Measurements from ENCODE around the gene CLIP2.

CLIP2 gene

DNA sequence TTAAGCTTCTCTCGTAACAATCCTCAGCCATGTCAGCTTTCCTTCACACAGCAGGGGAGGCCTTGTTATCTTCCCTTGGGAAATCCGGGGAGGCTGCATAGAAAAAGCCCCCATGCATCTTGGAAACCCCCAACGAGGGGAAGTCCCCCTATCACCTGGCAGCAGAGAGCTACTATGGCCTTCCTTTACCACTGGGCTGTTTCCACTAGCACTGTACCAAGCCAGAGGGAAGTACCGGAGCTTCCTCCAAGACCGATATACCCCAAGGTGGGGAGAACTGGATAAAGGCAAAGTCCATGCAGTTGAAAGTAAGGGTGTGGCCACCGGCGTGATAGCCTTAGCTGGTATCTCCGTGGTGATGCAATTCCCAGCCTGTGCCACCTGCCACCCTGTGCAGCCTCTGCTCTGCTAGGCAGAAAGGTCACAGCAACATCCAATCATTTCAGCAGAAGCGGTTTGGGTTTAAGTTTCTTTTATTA is 4.4 kb upstream of the CLIP2 start:
- ChIA-PET POLR2A (no interaction called here), CTCF (interaction anchor here (2.6 kb wide), 1 partner anchor 9 kb away, joined by 24 read pairs; no protein-coding TSS in a partner anchor)
- TF ChIP-seq NFRKB (IDR thresholded peaks at IDR 0.05) (no peak), LEF1 (IDR thresholded peaks at IDR 0.05; ENCODE audit: borderline replicate concordance) (no peak), ELF4 (IDR thresholded peaks at IDR 0.05) (no peak), L3MBTL2 (conservative IDR thresholded peaks at IDR 0.05) (no peak), HDGF (IDR thresholded peaks at IDR 0.05; ENCODE audit: borderline replicate concordance) (no peak), CTBP1 (IDR thresholded peaks at IDR 0.05; ENCODE audit: borderline replicate concordance) (no peak), FOXM1 (IDR thresholded peaks at IDR 0.05; ENCODE audit: borderline replicate concordance) (no peak), BHLHE40 (IDR thresholded peaks at IDR 0.05; ENCODE audit: borderline replicate concordance) (no peak), ZNF384 (IDR thresholded peaks at IDR 0.05) (no peak), TARDBP (IDR thresholded peaks at IDR 0.05) (no peak)
- no peak for DNase-seq (ENCODE audit: extremely low spot score)

DNA sequence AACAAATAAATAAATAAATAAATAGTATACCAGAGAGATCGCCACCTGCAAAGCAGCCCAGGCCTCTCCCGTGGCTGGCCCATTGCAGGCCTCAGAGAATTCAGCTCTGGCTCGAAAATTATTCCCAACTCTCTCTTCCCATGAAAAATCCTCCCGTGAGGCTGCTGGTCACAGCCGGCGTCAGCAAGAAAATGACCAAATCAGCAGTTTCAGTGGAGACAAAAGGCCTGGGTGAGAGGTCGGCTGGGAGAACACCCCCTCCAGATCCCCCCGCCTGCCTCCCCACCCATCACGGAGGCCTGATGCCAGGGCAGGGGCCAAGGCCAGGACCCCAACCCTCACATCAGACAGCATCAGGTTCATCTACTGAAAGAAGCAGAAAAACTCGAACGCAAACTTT is 3.1 kb upstream of the CLIP2 start:
- no peak for TF ChIP-seq FOXM1 (IDR thresholded peaks at IDR 0.05; ENCODE audit: borderline replicate concordance)
- no peak for TF ChIP-seq HDGF (IDR thresholded peaks at IDR 0.05; ENCODE audit: borderline replicate concordance)
- no peak for TF ChIP-seq L3MBTL2 (conservative IDR thresholded peaks at IDR 0.05)
- TF ChIP-seq TARDBP (IDR thresholded peaks at IDR 0.05), result no peak
- TF ChIP-seq FOXA1 (IDR thresholded peaks at IDR 0.05), result no peak
- TF ChIP-seq BHLHE40 (IDR thresholded peaks at IDR 0.05; ENCODE audit: borderline replicate concordance), result no peak
- DNase-seq (ENCODE audit: extremely low spot score), result no peak
- POLR2A ChIA-PET, result no interaction called here
- CTCF ChIA-PET, result no interaction called here

DNA sequence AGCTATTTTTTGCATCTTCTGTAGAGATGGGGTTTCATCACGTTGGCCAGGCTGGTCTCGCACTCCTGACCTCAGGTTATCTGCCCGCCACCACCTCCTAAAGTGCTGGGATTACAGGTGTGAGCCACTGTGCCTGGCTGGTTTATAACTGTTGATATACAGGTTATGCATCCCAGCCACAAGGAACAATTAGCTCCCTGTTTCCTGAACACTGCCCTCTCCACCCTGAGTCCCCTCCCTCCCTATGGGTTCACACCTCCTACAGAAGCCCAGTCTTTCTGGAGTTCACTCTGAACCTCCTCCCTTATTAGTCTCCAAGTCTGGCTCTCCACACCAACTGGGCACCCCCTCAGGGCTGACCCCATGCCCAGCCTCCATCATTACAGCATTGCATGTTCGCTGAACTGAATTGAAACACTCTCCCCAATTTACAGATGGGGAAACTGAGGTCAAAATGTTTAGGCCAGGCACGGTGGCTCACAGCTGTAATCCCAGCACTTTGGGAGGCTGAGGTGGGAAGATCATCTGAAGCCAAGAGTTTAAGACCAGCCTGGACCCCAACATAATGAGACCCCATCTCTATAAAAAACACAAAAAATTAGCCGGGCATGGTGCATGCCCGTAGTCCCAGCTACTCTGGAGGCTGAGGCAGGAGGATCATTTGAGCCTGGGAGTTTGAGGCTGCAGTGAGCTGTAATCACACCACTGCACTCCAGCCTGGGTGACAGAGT is 1.7 kb upstream of the CLIP2 start:
- CTCF ChIA-PET, result interaction anchor here (0.6 to 1.6 kb wide), 5 partner anchors 8 to 113 kb away, joined by 3 to 7 read pairs (median 3); no protein-coding TSS in a partner anchor
- no peak for DNase-seq (ENCODE audit: extremely low spot score)
- POLR2A ChIA-PET, result interaction anchor here (1.4 to 1.6 kb wide), 2 partner anchors 18 to 33 kb away, joined by 4 read pairs; no protein-coding TSS in a partner anchor
- TF ChIP-seq ARNT (IDR thresholded peaks at IDR 0.05) (no peak), FOXM1 (IDR thresholded peaks at IDR 0.05; ENCODE audit: borderline replicate concordance) (no peak), TARDBP (IDR thresholded peaks at IDR 0.05) (no peak), HDGF (IDR thresholded peaks at IDR 0.05; ENCODE audit: borderline replicate concordance) (no peak)

DNA sequence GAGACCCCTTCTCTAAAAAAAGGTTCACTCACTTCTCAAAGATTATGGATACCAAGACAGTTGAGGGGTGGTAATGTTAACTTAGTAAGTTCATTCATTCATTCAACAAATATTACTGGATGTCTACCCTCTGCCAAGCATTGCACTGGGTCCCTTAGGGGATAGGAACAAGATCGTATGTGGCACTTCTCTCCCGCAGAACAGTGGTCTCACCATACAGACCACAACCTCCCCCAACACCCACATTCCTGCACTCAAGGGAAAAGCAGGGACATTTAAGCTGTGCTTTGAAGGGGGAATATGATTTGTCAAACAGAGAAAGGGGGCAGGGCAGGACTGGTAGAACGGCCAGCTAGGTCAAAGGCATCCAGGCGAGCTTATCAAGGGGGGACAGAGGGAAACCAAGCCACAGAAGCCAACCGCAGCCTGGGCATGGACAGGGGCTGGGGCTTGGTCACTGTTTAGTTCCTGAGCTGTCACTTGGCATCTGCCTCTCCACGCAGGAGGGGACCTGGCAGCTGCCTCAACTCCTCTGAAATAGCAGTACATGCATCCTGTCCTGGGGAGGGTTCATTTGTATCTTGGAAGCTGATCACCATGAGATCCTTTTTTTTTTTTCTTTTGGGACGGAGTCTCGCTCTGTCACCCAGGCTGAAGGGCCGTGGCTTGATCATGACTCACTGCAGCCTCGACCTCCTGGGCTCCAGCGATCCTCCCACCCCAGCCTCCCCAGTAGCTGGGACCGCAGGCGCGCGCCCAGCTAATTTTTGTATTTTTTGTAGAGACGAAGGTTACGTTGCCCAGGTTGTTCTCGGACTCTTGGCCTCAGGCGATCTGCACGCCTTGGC is 949 bp upstream of the CLIP2 start:
- TF ChIP-seq, protein P1, sequence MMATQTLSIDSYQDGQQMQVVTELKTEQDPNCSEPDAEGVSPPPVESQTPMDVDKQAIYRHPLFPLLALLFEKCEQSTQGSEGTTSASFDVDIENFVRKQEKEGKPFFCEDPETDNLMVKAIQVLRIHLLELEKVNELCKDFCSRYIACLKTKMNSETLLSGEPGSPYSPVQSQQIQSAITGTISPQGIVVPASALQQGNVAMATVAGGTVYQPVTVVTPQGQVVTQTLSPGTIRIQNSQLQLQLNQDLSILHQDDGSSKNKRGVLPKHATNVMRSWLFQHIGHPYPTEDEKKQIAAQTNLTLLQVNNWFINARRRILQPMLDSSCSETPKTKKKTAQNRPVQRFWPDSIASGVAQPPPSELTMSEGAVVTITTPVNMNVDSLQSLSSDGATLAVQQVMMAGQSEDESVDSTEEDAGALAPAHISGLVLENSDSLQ (IDR thresholded peaks at IDR 0.05), result no peak
- TF ChIP-seq FOXA1 (IDR thresholded peaks at IDR 0.05) (no peak), CTBP1 (IDR thresholded peaks at IDR 0.05; ENCODE audit: borderline replicate concordance) (no peak), ARNT (IDR thresholded peaks at IDR 0.05) (no peak), TARDBP (IDR thresholded peaks at IDR 0.05) (no peak), BHLHE40 (IDR thresholded peaks at IDR 0.05; ENCODE audit: borderline replicate concordance) (no peak), ZNF384 (IDR thresholded peaks at IDR 0.05) (no peak), NFRKB (IDR thresholded peaks at IDR 0.05) (no peak), SP1 (IDR thresholded peaks at IDR 0.05) (no peak), FOXM1 (IDR thresholded peaks at IDR 0.05; ENCODE audit: borderline replicate concordance) (no peak), LEF1 (IDR thresholded peaks at IDR 0.05; ENCODE audit: borderline replicate concordance) (no peak), SUZ12 (IDR thresholded peaks at IDR 0.05) (no peak), FOXK2 (IDR thresholded peaks at IDR 0.05) (no peak), ELF4 (IDR thresholded peaks at IDR 0.05) (no peak), HDGF (IDR thresholded peaks at IDR 0.05; ENCODE audit: borderline replicate concordance) (no peak), L3MBTL2 (conservative IDR thresholded peaks at IDR 0.05) (no peak)
- ChIA-PET CTCF (interaction anchor here (0.6 to 1.6 kb wide), 5 partner anchors 9 to 113 kb away, joined by 3 to 7 read pairs (median 3); no protein-coding TSS in a partner anchor), POLR2A (interaction anchor here (1.0 to 1.6 kb wide), 2 partner anchors 18 to 20 kb away, joined by 4 to 5 read pairs; no protein-coding TSS in a partner anchor)
- DNase-seq (ENCODE audit: extremely low spot score), result no peak

DNA sequence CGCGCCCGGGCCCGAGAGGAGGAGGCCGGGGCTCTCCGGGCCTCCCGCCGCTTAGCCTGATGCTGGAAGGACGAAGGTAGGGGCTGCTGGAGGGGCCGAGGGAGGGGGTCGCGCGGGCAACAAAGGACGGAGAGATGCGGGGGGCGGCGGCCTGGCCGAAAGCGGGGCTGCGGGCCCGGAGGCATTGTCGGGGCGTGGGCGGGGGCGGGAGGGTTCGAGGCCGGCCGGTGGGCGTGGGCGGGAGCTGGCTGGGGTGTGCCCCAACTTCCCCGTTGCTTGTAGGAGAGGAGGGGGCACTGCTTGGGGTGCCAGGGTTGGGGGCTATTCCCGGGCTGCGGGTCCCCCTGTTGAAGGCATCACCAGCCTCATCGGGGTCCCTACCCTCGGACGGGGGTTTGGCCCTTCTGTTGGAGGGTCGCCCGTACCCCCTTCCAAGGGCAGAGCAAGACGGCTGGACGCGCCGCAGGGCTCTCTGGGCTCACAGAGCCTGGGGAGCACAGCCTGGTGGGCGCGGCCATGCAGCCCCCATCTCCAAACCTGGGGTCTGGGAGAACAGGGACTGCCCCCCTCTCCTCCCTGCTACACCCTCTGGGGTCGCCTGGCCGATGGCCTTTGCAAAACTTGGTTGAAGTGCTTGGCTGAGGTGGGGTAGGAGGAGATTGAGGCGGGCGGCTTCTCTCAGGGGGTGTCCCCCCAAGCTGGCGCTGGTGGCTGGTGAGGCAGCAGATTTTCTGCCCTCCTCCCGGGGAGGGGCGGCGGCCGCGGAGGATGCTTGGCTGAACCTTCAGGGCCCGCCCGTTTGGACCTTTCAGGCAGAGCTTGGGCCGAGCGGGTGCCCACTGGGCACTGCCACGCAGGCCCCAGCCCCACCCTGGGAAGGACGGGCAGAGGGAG is 699 bp downstream of the CLIP2 start:
- CTCF ChIA-PET, result interaction anchor here (1.4 kb wide), 1 partner anchor 112 kb away, joined by 3 read pairs; no protein-coding TSS in a partner anchor
- DNase-seq (ENCODE audit: extremely low spot score), result no peak
- POLR2A ChIA-PET, result no interaction called here
- TF ChIP-seq ELF4 (IDR thresholded peaks at IDR 0.05) (no peak), FOXM1 (IDR thresholded peaks at IDR 0.05; ENCODE audit: borderline replicate concordance) (no peak), L3MBTL2 (conservative IDR thresholded peaks at IDR 0.05) (no peak), BHLHE40 (IDR thresholded peaks at IDR 0.05; ENCODE audit: borderline replicate concordance) (no peak), HDGF (IDR thresholded peaks at IDR 0.05; ENCODE audit: borderline replicate concordance) (no peak), CTBP1 (IDR thresholded peaks at IDR 0.05; ENCODE audit: borderline replicate concordance) (no peak), NFRKB (IDR thresholded peaks at IDR 0.05) (no peak), SP1 (IDR thresholded peaks at IDR 0.05) (no peak), FOXK2 (IDR thresholded peaks at IDR 0.05) (no peak), ARNT (IDR thresholded peaks at IDR 0.05) (no peak), TARDBP (IDR thresholded peaks at IDR 0.05) (no peak), LEF1 (IDR thresholded peaks at IDR 0.05; ENCODE audit: borderline replicate concordance) (no peak), SUZ12 (IDR thresholded peaks at IDR 0.05) (no peak), ZNF384 (IDR thresholded peaks at IDR 0.05) (no peak), FOXA1 (IDR thresholded peaks at IDR 0.05) (no peak)
- TF ChIP-seq, protein P1 (IDR thresholded peaks at IDR 0.05), result no peak

Measured in HEK293T (cell line).